ENCODE measurements around the gene PLEKHA1. TPM values are rescaled to one million over a fixed set of nuclear protein-coding genes. Genes with fewer than 3 reads are reported as not detected.

Gene PLEKHA1
- total RNA-seq, 4 donors from 2014 or later = 51.4 to 101 (median 62.1) TPM

DNA sequence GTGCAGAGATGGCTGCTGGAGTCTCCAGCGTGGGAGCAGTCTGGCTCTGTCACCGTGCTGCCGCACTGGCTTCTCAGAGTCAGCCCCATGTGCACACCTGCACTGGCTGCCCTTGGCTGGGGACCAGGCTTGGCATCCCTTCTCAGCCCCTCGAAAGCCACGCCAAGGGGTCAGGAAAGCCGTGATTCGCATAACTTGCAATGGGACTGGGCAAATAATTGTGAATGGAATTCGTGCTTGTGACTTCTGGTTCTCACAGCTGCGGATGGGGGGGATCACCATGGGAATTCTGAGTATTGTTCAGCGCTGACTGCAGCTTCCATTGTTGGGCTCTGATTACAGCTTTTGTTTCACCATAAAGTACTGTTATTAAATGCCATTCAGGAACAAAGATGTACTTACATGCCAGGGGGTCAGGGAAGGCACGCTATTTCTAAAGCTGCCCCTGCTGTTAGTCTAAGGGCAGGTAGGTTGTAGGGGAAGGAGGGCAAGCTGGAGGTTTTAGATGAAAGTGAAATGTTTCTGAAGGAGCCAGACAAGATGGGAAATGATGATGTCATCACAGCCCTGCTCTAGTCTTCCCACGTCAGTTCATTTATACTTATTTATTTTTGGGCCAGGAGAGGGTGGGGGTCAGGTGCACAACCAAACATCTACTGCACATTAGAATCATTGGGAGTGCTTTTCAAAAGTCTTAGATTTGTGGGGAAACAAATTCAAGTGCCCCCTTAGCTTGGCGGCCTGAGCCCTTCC lies 5.8 kb upstream of the PLEKHA1 start:
- Histone ChIP-seq H3K27ac (replicated peaks in 1 of 4) (no peak overlapping the region), H3K9me3 (peaks cover 0 to 5% (median 0%) of the 10 kb centered on the region in 4 donors), H3K27me3 (no peaks in the 10 kb centered on the region), H3K4me3 (no peak overlapping the region), H3K4me1 (peaks cover 29 to 47% (median 45%) of the 10 kb centered on the region in 4 donors), H3K36me3 (no peaks in the 10 kb centered on the region)
- 81% methylated on average over 12 of the region's 13 CpGs for WGBS
- intact Hi-C loops (cut with DNase I) = no loop called here
- TF ChIP-seq, protein P1, sequence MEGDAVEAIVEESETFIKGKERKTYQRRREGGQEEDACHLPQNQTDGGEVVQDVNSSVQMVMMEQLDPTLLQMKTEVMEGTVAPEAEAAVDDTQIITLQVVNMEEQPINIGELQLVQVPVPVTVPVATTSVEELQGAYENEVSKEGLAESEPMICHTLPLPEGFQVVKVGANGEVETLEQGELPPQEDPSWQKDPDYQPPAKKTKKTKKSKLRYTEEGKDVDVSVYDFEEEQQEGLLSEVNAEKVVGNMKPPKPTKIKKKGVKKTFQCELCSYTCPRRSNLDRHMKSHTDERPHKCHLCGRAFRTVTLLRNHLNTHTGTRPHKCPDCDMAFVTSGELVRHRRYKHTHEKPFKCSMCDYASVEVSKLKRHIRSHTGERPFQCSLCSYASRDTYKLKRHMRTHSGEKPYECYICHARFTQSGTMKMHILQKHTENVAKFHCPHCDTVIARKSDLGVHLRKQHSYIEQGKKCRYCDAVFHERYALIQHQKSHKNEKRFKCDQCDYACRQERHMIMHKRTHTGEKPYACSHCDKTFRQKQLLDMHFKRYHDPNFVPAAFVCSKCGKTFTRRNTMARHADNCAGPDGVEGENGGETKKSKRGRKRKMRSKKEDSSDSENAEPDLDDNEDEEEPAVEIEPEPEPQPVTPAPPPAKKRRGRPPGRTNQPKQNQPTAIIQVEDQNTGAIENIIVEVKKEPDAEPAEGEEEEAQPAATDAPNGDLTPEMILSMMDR (IDR thresholded peaks at IDR 0.05) = no peak
- peak in 1 of 2 donors; percentile 40 for TF ChIP-seq POLR2AphosphoS5 (IDR thresholded peaks at IDR 0.05)
- peak; percentile 57 for DNase-seq (ENCODE audit: extremely low spot score)

- intact Hi-C loops (cut with DNase I) = no loop called here
- TF ChIP-seq, protein P1 (IDR thresholded peaks at IDR 0.05) = no peak
- TF ChIP-seq POLR2A (IDR thresholded peaks at IDR 0.05; ENCODE audit: low read depth) (no peak), EP300 (IDR thresholded peaks at IDR 0.05) (no peak), POLR2AphosphoS5 (IDR thresholded peaks at IDR 0.05) (no peak)
- H3K4me3 ChIP-seq = peak overlapping the region in 1 of 4 donors; percentile 82
- no peak for DNase-seq (ENCODE audit: extremely low spot score)
- WGBS = 76% methylated on average over 4 of the region's 4 CpGs
- peak overlapping the region; percentile 98 to 100 (median 100) for H3K27ac ChIP-seq (replicated peaks in 1 of 4)
- H3K9me3 ChIP-seq = no peaks in the 10 kb centered on the region
- H3K4me1 ChIP-seq = peaks cover 35 to 66% (median 60%) of the 10 kb centered on the region in 4 donors
- no peaks in the 10 kb centered on the region for H3K36me3 ChIP-seq
- H3K27me3 ChIP-seq = no peaks in the 10 kb centered on the region
Measured at GRCh38 chr10:122373108-122373507, 1.4 kb upstream of the PLEKHA1 start.

GRCh38 chr10:122373721-122374120 lies 787 bp upstream of the PLEKHA1 start:
- Histone ChIP-seq H3K36me3 (no peaks in the 10 kb centered on the region), H3K27me3 (no peaks in the 10 kb centered on the region), H3K4me3 (peak overlapping the region; percentile 82 to 98 (median 96)), H3K4me1 (peaks cover 30 to 68% (median 65%) of the 10 kb centered on the region in 4 donors), H3K9me3 (no peaks in the 10 kb centered on the region), H3K27ac (replicated peaks in 1 of 4) (peak overlapping the region; percentile 98 to 100 (median 100))
- TF ChIP-seq POLR2A (IDR thresholded peaks at IDR 0.05; ENCODE audit: low read depth) (no peak), POLR2AphosphoS5 (IDR thresholded peaks at IDR 0.05) (no peak), EP300 (IDR thresholded peaks at IDR 0.05) (no peak)
- TF ChIP-seq, protein P1 (IDR thresholded peaks at IDR 0.05) = no peak
- intact Hi-C loops (cut with DNase I) = no loop called here
- DNase-seq (ENCODE audit: extremely low spot score) = no peak
- WGBS = 3% methylated on average over 13 of the region's 13 CpGs

- WGBS = 0% methylated on average over 12 of the region's 89 CpGs
- H3K27ac ChIP-seq (replicated peaks in 1 of 4) = peak overlapping the region; percentile 98 to 100 (median 100)
- TF ChIP-seq, protein P1 (IDR thresholded peaks at IDR 0.05) = peak in 1 of 3 experiments; percentile 11
- TF ChIP-seq POLR2AphosphoS5 (IDR thresholded peaks at IDR 0.05) (peak; percentile 11 to 42), EP300 (IDR thresholded peaks at IDR 0.05) (no peak)
- no peak for DNase-seq (ENCODE audit: extremely low spot score)
- no peaks in the 10 kb centered on the region for H3K36me3 ChIP-seq
- H3K4me3 ChIP-seq = peak overlapping the region; percentile 82 to 98 (median 96)
- no peaks in the 10 kb centered on the region for H3K9me3 ChIP-seq
- H3K27me3 ChIP-seq = no peaks in the 10 kb centered on the region
- peaks cover 31 to 70% (median 66%) of the 10 kb centered on the region in 4 donors for H3K4me1 ChIP-seq
- intact Hi-C loops (cut with DNase I) = no loop called here
Measured at GRCh38 chr10:122374859-122375678, 561 bp downstream of the PLEKHA1 start.
